ENCODE measurements around the gene DSCAML1.

The DSCAML1 gene

DNA sequence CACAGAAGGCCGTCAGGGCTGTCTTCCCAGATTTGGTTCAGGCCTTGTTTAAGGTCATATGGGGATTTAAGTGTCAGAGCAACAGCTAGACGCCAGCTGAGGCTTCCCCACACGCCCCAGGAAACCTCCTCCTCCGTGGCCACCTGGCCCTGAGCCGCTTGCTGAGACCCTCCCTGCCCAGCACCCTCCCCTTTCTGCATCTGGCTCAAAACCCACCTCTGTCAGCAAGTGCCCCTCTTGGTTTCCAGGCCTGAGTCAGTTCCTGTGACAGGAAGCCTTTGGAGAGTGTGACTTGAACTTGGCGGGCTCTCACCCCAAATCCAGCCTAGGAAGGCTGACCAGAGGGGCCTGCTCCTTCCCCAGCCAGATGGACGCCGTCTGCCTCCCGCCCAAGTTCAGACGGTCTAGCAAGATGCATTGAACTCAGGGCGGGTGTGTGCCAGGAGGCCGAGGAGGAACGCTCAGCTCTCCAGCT is 27.0 kb upstream of the DSCAML1 start:
- no peaks in the 10 kb centered on the region for H3K9me3 ChIP-seq (ENCODE audit: control insufficient read depth, insufficient read depth, low read depth, low read length)
- H3K4me3 ChIP-seq (ENCODE audit: low read depth, low read length): no peak overlapping the region
- H3K4me1 ChIP-seq (ENCODE audit: control insufficient read depth, insufficient read depth, low read length): peaks cover 46% of the 10 kb centered on the region
- H3K27me3 ChIP-seq (ENCODE audit: control insufficient read depth, insufficient read depth, low read length): 0 out of 2 replicates have a peak, but pooled peaks cover 3% of the 10 kb centered on the region
- no peak overlapping the region for H3K9ac ChIP-seq (ENCODE audit: low read length)
- no peaks in the 10 kb centered on the region for H3K36me3 ChIP-seq (ENCODE audit: control insufficient read depth, insufficient read depth, low read length)
- no peak overlapping the region for H3K27ac ChIP-seq (ENCODE audit: low read depth, low read length)

- Histone ChIP-seq H3K27me3 (ENCODE audit: control insufficient read depth, insufficient read depth, low read length) (0 out of 2 replicates have a peak, but pooled peaks cover 3% of the 10 kb centered on the region), H3K9ac (ENCODE audit: low read length) (no peak overlapping the region), H3K9me3 (ENCODE audit: control insufficient read depth, insufficient read depth, low read depth, low read length) (no peaks in the 10 kb centered on the region), H3K4me1 (ENCODE audit: control insufficient read depth, insufficient read depth, low read length) (peaks cover 46% of the 10 kb centered on the region), H3K36me3 (ENCODE audit: control insufficient read depth, insufficient read depth, low read length) (no peaks in the 10 kb centered on the region), H3K27ac (ENCODE audit: low read depth, low read length) (no peak overlapping the region), H3K4me3 (ENCODE audit: low read depth, low read length) (no peak overlapping the region)
Observed at GRCh38 chr11:117823294-117823945, 26.4 kb upstream of the DSCAML1 start.

- Histone ChIP-seq H3K9me3 (ENCODE audit: control insufficient read depth, insufficient read depth, low read depth, low read length) (no peaks in the 10 kb centered on the region), H3K27me3 (ENCODE audit: control insufficient read depth, insufficient read depth, low read length) (0 out of 2 replicates have a peak, but pooled peaks cover 3% of the 10 kb centered on the region), H3K4me3 (ENCODE audit: low read depth, low read length) (no peak overlapping the region), H3K36me3 (ENCODE audit: control insufficient read depth, insufficient read depth, low read length) (no peaks in the 10 kb centered on the region), H3K27ac (ENCODE audit: low read depth, low read length) (no peak overlapping the region), H3K9ac (ENCODE audit: low read length) (no peak overlapping the region), H3K4me1 (ENCODE audit: control insufficient read depth, insufficient read depth, low read length) (peaks cover 53% of the 10 kb centered on the region)
Observed at GRCh38 chr11:117822074-117823033, 25.3 kb upstream of the DSCAML1 start.

- Histone ChIP-seq H3K4me1 (ENCODE audit: control insufficient read depth, insufficient read depth, low read length) (peaks cover 62% of the 10 kb centered on the region), H3K9ac (ENCODE audit: low read length) (no peak overlapping the region), H3K27me3 (ENCODE audit: control insufficient read depth, insufficient read depth, low read length) (0 out of 2 replicates have a peak, but pooled peaks cover 3% of the 10 kb centered on the region), H3K9me3 (ENCODE audit: control insufficient read depth, insufficient read depth, low read depth, low read length) (no peaks in the 10 kb centered on the region), H3K36me3 (ENCODE audit: control insufficient read depth, insufficient read depth, low read length) (no peaks in the 10 kb centered on the region), H3K4me3 (ENCODE audit: low read depth, low read length) (no peak overlapping the region), H3K27ac (ENCODE audit: low read depth, low read length) (no peak overlapping the region)
Observed at GRCh38 chr11:117821431-117821830, 24.4 kb upstream of the DSCAML1 start.

DNA sequence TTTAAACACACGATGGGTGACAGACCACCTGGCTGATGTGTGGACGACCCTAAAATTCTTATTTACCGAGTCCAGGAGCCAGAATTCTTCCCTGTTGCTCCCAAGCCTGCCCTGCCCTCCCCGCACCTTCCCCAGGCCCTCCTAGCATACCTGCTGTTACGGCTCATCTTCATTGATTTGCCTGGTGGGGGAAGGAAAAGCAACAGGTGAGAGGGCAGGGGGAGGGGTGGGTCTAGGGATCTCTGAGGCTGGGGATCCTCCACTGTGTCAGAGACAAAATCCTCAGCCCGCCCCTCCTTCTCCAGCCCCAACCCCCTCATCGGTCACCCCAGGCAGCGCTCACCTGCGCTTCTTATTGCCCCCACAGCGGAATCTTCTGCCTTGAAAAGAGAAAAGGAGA is 23.5 kb upstream of the DSCAML1 start:
- Histone ChIP-seq H3K27ac (ENCODE audit: low read depth, low read length) (no peak overlapping the region), H3K9me3 (ENCODE audit: control insufficient read depth, insufficient read depth, low read depth, low read length) (no peaks in the 10 kb centered on the region), H3K9ac (ENCODE audit: low read length) (no peak overlapping the region), H3K27me3 (ENCODE audit: control insufficient read depth, insufficient read depth, low read length) (0 out of 2 replicates have a peak, but pooled peaks cover 3% of the 10 kb centered on the region), H3K4me1 (ENCODE audit: control insufficient read depth, insufficient read depth, low read length) (peaks cover 71% of the 10 kb centered on the region), H3K36me3 (ENCODE audit: control insufficient read depth, insufficient read depth, low read length) (no peaks in the 10 kb centered on the region), H3K4me3 (ENCODE audit: low read depth, low read length) (no peak overlapping the region)

- no peaks in the 10 kb centered on the region for H3K36me3 ChIP-seq (ENCODE audit: control insufficient read depth, insufficient read depth, low read length)
- no peak overlapping the region for H3K27ac ChIP-seq (ENCODE audit: low read depth, low read length)
- H3K4me1 ChIP-seq (ENCODE audit: control insufficient read depth, insufficient read depth, low read length): peaks cover 76% of the 10 kb centered on the region
- no peak overlapping the region for H3K4me3 ChIP-seq (ENCODE audit: low read depth, low read length)
- H3K27me3 ChIP-seq (ENCODE audit: control insufficient read depth, insufficient read depth, low read length): 0 out of 2 replicates have a peak, but pooled peaks cover 1% of the 10 kb centered on the region
- H3K9ac ChIP-seq (ENCODE audit: low read length): no peak overlapping the region
- H3K9me3 ChIP-seq (ENCODE audit: control insufficient read depth, insufficient read depth, low read depth, low read length): no peaks in the 10 kb centered on the region
Observed at GRCh38 chr11:117820071-117820470, 23.1 kb upstream of the DSCAML1 start.

GRCh38 chr11:117819096-117820040 is 22.4 kb upstream of the DSCAML1 start:
- H3K4me1 ChIP-seq (ENCODE audit: control insufficient read depth, insufficient read depth, low read length): peaks cover 80% of the 10 kb centered on the region
- H3K4me3 ChIP-seq (ENCODE audit: low read depth, low read length): no peak overlapping the region
- no peak overlapping the region for H3K27ac ChIP-seq (ENCODE audit: low read depth, low read length)
- H3K27me3 ChIP-seq (ENCODE audit: control insufficient read depth, insufficient read depth, low read length): no peaks in the 10 kb centered on the region
- H3K9me3 ChIP-seq (ENCODE audit: control insufficient read depth, insufficient read depth, low read depth, low read length): no peaks in the 10 kb centered on the region
- no peaks in the 10 kb centered on the region for H3K36me3 ChIP-seq (ENCODE audit: control insufficient read depth, insufficient read depth, low read length)
- no peak overlapping the region for H3K9ac ChIP-seq (ENCODE audit: low read length)

DNA sequence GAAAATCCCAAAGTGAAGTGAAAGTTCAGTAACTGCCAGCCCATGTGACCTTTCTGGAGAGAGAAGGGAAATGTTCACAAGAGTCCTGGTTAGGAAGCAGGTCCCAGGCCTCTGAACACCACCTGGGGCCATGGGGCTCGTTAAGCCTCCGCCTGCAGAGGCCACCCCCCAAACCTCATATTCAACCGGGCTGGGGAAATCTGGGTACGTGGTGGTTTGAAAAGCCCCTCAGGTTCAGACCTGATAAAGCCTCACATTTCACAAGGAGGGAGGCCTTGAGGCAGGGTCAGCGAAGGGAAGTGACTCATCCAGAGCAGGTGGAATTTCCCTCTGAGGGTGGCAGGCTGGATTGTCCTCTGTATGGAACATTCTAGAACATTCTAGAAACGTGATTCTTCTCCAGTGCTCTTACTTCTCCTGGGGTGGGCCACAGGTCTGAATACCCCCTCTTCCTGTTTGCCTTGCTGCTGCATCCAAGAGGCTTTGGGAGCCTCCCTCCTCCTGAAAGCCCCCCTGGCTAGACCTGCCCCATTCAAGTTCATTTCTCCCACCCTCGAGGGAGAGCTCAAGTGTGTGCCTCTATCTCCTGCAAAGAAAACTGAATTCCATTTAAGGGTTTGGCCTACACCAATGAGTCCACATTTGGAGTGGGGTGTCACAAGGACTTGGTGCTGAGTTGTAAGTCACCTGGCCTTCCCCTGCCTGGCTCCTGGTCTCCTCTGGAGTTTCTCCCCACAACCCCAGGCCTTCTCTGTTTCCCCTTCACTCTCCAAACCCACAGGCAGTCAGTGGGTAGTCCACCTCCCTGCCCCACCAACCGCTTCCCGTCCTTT is 21.2 kb upstream of the DSCAML1 start:
- Histone ChIP-seq H3K4me3 (ENCODE audit: low read depth, low read length) (no peak overlapping the region), H3K36me3 (ENCODE audit: control insufficient read depth, insufficient read depth, low read length) (no peaks in the 10 kb centered on the region), H3K4me1 (ENCODE audit: control insufficient read depth, insufficient read depth, low read length) (peaks cover 72% of the 10 kb centered on the region), H3K9ac (ENCODE audit: low read length) (no peak overlapping the region), H3K27me3 (ENCODE audit: control insufficient read depth, insufficient read depth, low read length) (no peaks in the 10 kb centered on the region), H3K9me3 (ENCODE audit: control insufficient read depth, insufficient read depth, low read depth, low read length) (no peaks in the 10 kb centered on the region), H3K27ac (ENCODE audit: low read depth, low read length) (no peak overlapping the region; the same call in 1 of the 2 replicates)

- Histone ChIP-seq H3K4me1 (ENCODE audit: control insufficient read depth, insufficient read depth, low read length) (peaks cover 65% of the 10 kb centered on the region), H3K4me3 (ENCODE audit: low read depth, low read length) (peak overlapping the region; percentile 49), H3K27me3 (ENCODE audit: control insufficient read depth, insufficient read depth, low read length) (no peaks in the 10 kb centered on the region), H3K27ac (ENCODE audit: low read depth, low read length) (peak overlapping the region; percentile 37; the same call in 1 of the 2 replicates), H3K9ac (ENCODE audit: low read length) (peak overlapping the region; percentile 56), H3K36me3 (ENCODE audit: control insufficient read depth, insufficient read depth, low read length) (no peaks in the 10 kb centered on the region), H3K9me3 (ENCODE audit: control insufficient read depth, insufficient read depth, low read depth, low read length) (no peaks in the 10 kb centered on the region)
Observed at GRCh38 chr11:117817368-117818040, 20.5 kb upstream of the DSCAML1 start.

Measured in HUES6 (cell line).